Endometrial microvascular endothelial cells (primary cell): ENCODE data around the gene TNNC1. TPM values are rescaled to one million over a fixed set of nuclear protein-coding genes. Genes with fewer than 3 reads are reported as not detected.

Source experiments
- in situ Hi-C: cut with HindIII; loops from 2 replicates; pipeline ENCODE4 v1.10.0; 2017; ENCODE audit warnings: low sequenced_read_pairs, low pct_unique_long_range_greater_than_20kb; ENCODE audit errors: inconsistent ontology term
- total RNA-seq: library from RNA; depleted of rRNA; stranded (reverse); fragments of >200 nt; gene quantifications from one replicate; pipeline ENCODE4 v1.2.3, GENCODE V29; 2015; ENCODE audit errors: inconsistent ontology term

The TNNC1 gene
- total RNA-seq, 1 donor from 2014 or later = not detected

DNA sequence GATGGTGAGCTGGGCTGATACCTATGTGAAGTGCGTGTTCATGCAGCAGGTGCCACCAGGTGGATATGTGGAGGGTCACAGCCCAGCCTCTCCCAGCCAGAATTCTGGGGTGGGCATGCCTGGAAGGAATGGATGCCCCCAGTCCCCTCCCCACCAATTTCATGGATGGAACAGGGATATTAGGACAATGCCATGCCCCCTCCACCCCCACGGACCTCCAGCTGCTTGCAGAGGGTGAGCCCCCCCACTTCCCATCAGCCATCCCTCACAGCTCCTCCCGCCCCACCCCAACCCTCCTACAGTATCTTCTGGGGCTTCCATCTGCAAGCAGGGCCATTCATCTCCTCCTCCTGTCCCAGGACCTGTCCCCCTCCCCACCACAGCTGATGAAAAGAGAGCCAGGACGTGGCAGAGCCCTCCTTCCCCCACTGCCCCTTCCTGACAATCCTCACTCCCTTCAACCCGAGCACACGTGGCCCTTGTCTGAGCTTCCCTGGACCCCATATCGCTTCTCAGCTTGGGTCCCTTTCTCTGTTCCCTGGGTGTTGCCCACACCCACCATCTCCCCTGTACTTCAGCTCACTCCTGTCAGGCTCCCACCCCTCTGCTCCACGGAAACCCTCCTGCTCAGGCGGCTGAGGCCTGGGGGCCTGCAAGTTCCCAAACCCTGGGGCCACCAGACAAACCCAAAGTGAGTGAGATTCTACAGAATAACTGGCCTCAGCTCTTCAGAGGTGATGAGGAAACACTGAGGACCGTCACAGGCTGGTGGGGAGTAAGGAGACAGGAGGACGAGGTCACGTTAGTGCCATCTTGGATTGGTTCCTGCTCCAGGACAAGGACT lies 6.1 kb downstream of the TNNC1 start:
- in situ Hi-C loops = no loop called here

GRCh38 chr3:52446631-52447511 lies 7.0 kb downstream of the TNNC1 start:
- in situ Hi-C loops = no loop called here

GRCh38 chr3:52446042-52446441 lies 7.8 kb downstream of the TNNC1 start:
- in situ Hi-C loops = no loop called here

DNA sequence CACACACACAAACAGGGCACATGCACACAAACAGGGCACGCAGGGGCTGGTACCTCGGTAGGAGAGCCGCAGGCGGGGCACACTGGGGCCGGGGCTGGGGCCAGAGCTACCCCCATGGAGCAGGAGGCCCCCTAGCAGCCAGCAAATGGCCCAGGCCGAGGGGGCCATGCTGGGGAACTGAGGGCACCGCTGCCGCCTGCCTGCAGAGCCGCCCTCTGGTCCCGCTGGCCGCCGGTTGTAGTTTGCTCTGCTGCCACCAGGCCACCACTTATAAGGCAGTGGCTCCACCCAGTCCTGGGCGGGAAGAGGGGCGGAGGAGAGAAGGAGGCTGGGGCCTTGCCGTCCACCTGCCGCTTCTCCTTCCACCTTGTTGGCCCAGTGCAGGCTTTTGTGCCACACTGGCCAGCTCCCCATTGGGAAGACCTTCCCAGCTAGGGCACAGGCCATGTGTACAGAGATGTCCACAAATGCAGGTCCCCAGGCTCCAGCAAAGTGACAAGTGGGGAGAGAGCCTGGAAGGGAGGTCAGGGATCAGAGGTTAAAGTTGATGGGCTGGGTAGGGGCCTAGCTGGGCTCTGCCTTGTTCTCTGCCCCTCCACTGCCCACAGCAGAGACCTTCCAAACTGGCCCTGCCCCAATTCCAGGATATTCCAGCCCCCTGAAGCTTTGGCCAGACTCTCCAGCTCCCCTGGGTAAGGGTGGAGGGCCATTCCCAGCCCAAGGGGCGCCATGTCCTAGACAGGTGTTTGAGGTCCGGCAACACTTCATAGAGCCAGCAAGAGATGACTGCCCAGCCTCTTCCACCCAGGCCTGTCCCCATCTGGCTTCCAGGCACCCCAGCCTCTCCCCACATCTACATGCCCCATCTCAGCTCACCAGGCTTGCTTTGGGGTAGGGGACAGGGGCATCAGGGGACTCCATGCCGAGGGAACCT lies 8.7 kb downstream of the TNNC1 start, which contains the start of gene SEMA3G:
Gene SEMA3G, minus strand, starts transcription at position 244 of the 934 bp plus-strand sequence. Its CDS starts 76 bp downstream, at position 168.
- in situ Hi-C loops = no loop called here

- in situ Hi-C loops = no loop called here
These were observed 9.8 kb downstream of the TNNC1 start for GRCh38 chr3:52443791-52444687.

DNA sequence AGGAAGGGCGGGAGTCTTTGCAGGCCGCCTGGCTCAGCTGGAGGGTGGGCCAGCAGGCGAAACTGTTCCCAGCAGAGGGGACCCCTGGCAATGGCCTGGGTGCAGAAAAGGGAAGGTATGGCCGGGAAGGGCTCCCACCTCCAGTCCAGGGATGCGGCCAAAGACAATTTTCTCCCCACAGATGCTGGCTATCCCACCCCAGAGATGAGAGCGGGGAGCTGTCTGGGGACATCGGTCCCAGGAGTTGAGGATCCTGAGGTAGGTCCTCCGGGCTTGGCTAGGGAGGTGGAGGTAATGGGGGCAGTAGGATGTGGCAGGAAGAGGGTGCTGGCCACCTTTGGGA lies 10.6 kb downstream of the TNNC1 start:
- in situ Hi-C loops = no loop called here

GRCh38 chr3:52442409-52443267 lies 11.2 kb downstream of the TNNC1 start:
- in situ Hi-C loops = no loop called here

DNA sequence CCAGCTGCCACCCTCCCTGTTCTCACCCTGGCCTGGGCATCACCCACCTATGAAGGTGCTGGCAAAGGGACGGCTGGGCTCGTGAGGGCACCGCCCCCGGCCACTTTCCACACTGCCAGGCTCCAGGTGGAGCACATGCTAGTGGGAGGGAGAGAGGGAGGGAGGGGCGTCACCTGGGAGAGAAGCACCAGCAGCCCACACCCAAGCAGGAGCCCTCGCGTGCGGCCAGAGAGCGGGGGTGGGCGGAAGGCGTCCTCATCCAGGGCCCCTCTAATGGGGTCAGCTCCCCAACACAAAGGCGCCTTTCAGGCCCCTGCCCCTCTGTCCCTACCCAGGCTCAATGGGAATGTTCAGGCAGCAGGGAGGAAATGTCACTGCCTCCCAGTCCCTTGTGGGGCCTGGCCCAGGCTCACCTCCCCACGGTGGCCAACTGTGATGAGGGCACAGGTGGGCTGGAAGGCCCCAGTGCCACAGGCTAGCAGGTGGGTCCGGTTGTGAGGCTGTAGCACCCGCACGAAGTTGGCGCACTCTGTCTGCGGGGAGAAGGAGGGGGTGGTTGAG lies 12.0 kb downstream of the TNNC1 start:
- in situ Hi-C loops = no loop called here

DNA sequence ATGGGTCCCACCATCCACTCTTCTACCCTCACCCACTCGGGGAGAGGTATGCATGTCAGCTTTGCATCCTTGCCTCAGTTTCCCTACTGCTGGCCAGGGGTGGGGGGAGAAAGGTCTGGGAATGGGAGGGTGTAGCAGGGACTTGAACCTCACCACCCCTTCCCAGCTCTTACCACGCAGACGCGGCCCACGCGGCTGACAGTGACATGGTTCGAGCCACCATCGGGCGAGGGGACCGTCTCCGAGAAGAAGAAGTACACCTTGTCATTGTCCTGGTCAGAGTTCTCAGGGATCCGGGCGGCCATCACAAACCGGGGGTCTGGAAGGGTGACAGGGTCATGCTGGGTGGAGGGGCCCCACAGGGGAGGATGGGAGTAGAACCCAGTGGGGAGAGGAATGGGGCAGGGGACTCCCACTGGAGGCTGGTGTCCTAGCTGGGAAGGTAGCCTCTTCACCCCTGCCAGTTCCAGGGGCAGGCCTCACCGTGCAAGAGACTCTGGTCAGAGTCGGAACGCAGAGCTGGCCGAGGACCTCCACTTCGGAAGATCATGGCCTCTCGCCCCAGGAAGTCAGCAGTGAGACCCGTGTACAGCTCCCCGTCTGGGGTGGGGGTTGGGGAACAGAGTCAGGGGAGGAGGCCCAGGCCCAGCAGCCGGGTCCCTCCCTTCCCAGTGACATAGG lies 12.6 kb downstream of the TNNC1 start:
- in situ Hi-C loops = no loop called here

- in situ Hi-C loops = no loop called here
These were observed 13.2 kb downstream of the TNNC1 start for GRCh38 chr3:52440671-52441070.

DNA sequence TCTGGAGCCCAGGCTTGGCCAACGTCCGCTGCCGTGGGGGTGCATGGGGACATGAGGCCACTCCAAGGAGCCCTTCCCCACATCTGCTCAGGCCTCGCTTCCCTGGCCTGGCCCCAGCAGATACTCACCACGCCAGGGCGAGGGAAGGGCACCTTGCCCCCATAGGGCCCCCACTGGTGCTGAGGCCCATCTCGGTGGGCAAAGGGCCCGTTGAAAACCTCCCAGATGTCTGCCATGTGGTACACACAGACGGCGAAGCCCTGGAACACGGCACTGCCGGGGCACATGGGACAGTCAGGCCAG lies 13.6 kb downstream of the TNNC1 start:
- in situ Hi-C loops = no loop called here

DNA sequence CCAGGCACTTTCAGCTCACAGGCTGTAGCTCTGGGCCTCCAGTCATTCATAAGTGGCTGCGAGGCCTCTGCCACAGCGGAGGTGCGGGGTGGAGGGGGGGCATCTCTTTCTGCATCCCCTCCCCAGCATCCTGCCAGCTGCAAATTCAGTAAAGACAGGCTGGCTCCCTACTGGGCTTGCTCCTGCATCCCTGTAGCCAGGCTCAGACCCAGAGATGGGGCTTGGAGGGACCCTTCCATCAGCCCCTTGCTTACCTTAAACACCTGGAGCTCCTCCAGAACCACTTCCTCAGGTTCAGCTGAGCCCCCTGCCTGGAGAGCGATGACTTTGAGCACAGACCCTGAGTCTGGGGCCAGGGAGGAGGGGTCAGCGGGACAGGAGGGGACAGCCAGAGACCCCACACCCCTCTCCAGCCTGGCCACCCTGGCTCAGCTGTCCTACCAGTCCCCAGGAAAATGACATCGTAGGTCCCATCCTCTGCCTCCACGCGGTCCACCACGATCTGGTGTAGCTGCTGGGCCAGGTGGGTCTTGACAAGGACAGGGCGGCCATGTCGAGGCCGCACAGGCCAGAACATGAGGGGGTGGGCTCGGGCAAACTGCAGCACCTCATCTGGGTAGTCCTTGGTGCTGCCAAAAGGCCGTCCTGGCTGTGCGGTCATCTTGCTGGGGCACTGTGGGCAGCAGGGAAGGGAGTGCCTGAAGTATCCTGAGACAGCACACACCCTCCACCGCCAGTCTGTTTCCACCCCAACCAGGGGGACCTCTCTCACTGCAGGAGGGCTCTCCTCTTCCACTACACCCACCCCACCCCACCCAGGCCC lies 14.2 kb downstream of the TNNC1 start:
- in situ Hi-C loops = no loop called here

DNA sequence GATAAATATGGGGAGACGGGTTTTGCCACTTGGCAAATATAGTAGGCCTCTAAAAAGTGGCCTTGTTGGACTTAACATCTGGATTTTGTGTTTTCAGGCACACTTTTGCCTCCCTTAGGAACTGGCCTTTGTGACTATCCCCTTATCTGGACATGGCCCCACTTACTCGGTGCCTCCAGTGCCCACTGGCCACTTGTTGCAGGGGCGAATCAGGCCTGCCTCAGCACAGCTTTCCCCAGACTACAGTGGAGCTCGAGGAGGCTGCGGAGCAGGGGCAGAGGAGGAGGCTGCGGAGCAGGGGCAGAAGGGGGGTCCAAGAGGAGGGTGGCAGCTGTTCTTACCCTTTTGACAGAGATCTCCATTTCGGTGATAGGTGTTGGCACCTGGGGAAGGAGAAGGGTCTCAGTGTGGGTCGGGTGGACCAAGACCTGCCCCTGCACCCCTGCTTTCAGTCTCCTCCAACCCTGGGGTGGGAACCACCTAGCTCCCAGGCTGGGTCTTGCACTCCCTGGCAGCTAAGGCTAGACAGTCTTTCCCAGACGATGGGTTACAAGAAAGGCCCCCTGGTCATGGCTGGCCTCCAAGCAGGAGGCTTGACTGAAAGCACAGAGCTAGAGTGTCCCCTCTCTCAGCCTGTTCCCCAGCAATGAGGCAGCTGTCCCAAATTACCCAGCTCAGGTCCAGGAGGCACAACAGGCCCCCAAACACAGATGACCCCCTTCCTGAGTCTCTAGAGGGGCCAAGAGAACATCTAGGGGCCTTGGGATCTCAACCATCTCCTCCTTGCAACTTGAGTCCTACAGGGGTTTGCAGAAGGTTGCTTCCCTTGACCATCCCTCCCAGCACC lies 15.0 kb downstream of the TNNC1 start:
- in situ Hi-C loops = no loop called here

DNA sequence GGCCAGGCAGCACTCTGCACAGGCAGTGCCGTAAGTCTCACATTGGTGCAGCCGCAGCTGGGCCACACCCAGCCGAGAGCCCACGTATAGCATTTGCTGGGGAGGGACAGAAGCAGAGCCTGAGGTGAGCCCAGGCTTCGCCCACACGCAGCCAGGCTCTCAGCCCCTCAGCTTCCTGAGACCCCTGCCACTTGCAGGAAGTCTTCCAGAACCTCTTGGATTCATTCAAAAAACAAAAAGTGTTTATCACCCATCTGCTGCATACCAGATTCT lies 15.8 kb downstream of the TNNC1 start:
- in situ Hi-C loops = no loop called here
